Upper lobe of left lung (tissue), 6 donors: ENCODE data around the gene MYL12B. TPM values are rescaled to one million over a fixed set of nuclear protein-coding genes. Genes with fewer than 3 reads are reported as not detected.

Source experiments
- ATAC-seq, 2 donors: fragments of 200-7000 bp; cut with Tn5 transposase; one replicate each; pipeline ENCODE4 v1.9.1; 2022; ENCODE audit warnings: mild to moderate bottlenecking in 2 of 2, moderate library complexity in 2 of 2; ENCODE audit not compliant: low FRiP score in 2 of 2
- DNase-seq, 2 donors: peaks; one replicate each; pipeline ENCODE4 v3.0.0-alpha.2; 2019 to 2020
- H3K27ac ChIP-seq, 4 donors: fragments of 200-600 bp; sonication (generic); one replicate each; pipeline ENCODE4 v1.5.1; 2016 to 2019
- H3K27me3 ChIP-seq, 4 donors: fragments of 200-600 bp; sonication (generic); one replicate each; pipeline ENCODE4 v1.5.1; 2017 to 2019
- H3K36me3 ChIP-seq, 4 donors: fragments of 200-600 bp; sonication (generic); one replicate each; pipeline ENCODE4 v1.5.1; 2016 to 2019
- H3K4me1 ChIP-seq, 4 donors: fragments of 200-600 bp; sonication (generic); one replicate each; pipeline ENCODE4 v1.5.1; 2018 to 2019
- H3K4me3 ChIP-seq, 4 donors: fragments of 200-600 bp; sonication (generic); one replicate each; pipeline ENCODE4 v1.5.1; 2017 to 2019; ENCODE audit warnings: mild to moderate bottlenecking in 2 of 4, moderate library complexity in 1 of 4
- H3K9me3 ChIP-seq, 4 donors: fragments of 200-600 bp; sonication (generic); one replicate each; pipeline ENCODE4 v1.5.1; 2018 to 2019
- CTCF ChIP-seq, 6 experiments: fragments of 450-650 bp in 4 of 6; fragments of 200-600 bp in 2 of 6; sonication (generic) in 2 of 6; IDR thresholded peaks; one replicate each; pipeline ENCODE4 v1.5.1; 2016 to 2019; ENCODE audit warnings: antibody characterized with exemption in 6 of 6
- EP300 ChIP-seq, 4 donors: sonication (generic); formaldehyde crosslinking; IDR thresholded peaks; one replicate each; pipeline ENCODE4 v1.5.1; 2017; ENCODE audit warnings: antibody characterized with exemption in 4 of 4, control low read depth in 2 of 4
- POLR2A ChIP-seq, 4 donors: fragments of 450-650 bp; IDR thresholded peaks; one replicate each; pipeline ENCODE4 v1.5.1; 2016 to 2017; ENCODE audit warnings: antibody characterized with exemption in 4 of 4, mild to moderate bottlenecking in 2 of 4
- POLR2AphosphoS5 ChIP-seq, 2 donors: sonication (generic); formaldehyde crosslinking; IDR thresholded peaks; one replicate each; pipeline ENCODE4 v1.5.1; 2017; ENCODE audit warnings: antibody characterized with exemption in 2 of 2
- WGBS, 2 donors: methylation state at CpG; one replicate each; pipeline ENCODE4 v1.1.5; 2017 to 2018; 5-methylcytosine and 5-hydroxymethylcytosine counted together
- total RNA-seq, 6 donors: library from RNA; depleted of rRNA in 4 of 6; stranded (reverse); fragments of >200 nt in 4 of 6; gene quantifications; one replicate each; pipeline versions ENCODE4 v1.1.0 to v1.2.1, GENCODE V29; 2016 to 2021
- donor health status: DM: no; HTN: no; CAD: no; lungs with moderate emphysema.
- donor health status: DM: no; HTN: yes; CAD: no; lungs with severe emphysema.

The MYL12B gene
- total RNA-seq, 6 donors from 2014 or later = 93.2 to 451 (median 361) TPM

GRCh38 chr18:3236470-3236869 is 25.5 kb upstream of the MYL12B start:
- Histone ChIP-seq H3K27ac (no peak overlapping the region), H3K36me3 (no peaks in the 10 kb centered on the region), H3K4me3 (no peak overlapping the region), H3K27me3 (no peaks in the 10 kb centered on the region), H3K9me3 (no peaks in the 10 kb centered on the region), H3K4me1 (no peaks in the 10 kb centered on the region)
- no peak for TF ChIP-seq POLR2AphosphoS5 (IDR thresholded peaks at IDR 0.05)
- TF ChIP-seq POLR2A (IDR thresholded peaks at IDR 0.05) = no peak
- 74 to 81% methylated on average over 4 of the region's 4 CpGs for WGBS, 2 donors
- ATAC-seq (no peak), DNase-seq (no peak)

- DNase-seq (no peak), ATAC-seq (no peak)
- WGBS, 2 donors = 90 to 92% methylated on average over 2 of the region's 2 CpGs
- no peaks in the 10 kb centered on the region for H3K9me3 ChIP-seq
- no peaks in the 10 kb centered on the region for H3K4me1 ChIP-seq
- H3K27me3 ChIP-seq = no peaks in the 10 kb centered on the region
- no peak overlapping the region for H3K4me3 ChIP-seq
- TF ChIP-seq EP300 (IDR thresholded peaks at IDR 0.05) (no peak), POLR2AphosphoS5 (IDR thresholded peaks at IDR 0.05) (no peak)
- H3K36me3 ChIP-seq = no peaks in the 10 kb centered on the region
- no peak overlapping the region for H3K27ac ChIP-seq
Measured at GRCh38 chr18:3238742-3239141, 23.2 kb upstream of the MYL12B start.

GRCh38 chr18:3245185-3245564 is 16.8 kb upstream of the MYL12B start:
- peaks cover 17 to 33% (median 20%) of the 10 kb centered on the region in 4 donors for H3K4me1 ChIP-seq
- 86 to 95% methylated on average over 1 of the region's 1 CpG for WGBS, 2 donors
- peak overlapping the region in 2 of 4 donors; percentile 73 to 84 for H3K4me3 ChIP-seq
- peak overlapping the region in 1 of 4 donors; percentile 100 for H3K27ac ChIP-seq
- H3K27me3 ChIP-seq = no peaks in the 10 kb centered on the region
- TF ChIP-seq POLR2AphosphoS5 (IDR thresholded peaks at IDR 0.05) (no peak), EP300 (IDR thresholded peaks at IDR 0.05) (no peak), CTCF (IDR thresholded peaks at IDR 0.05) (no peak), POLR2A (IDR thresholded peaks at IDR 0.05) (no peak)
- DNase-seq = no peak
- ATAC-seq = no peak
- no peaks in the 10 kb centered on the region for H3K9me3 ChIP-seq
- peaks cover 0 to 11% (median 0%) of the 10 kb centered on the region in 4 donors for H3K36me3 ChIP-seq

- peak; percentile 87 to 94 for ATAC-seq
Measured at GRCh38 chr18:3245853-3246634, 15.9 kb upstream of the MYL12B start.

GRCh38 chr18:3246635-3247239 is 15.2 kb upstream of the MYL12B start:
- Histone ChIP-seq H3K4me3 (peak overlapping the region; percentile 31 to 96 (median 78)), H3K4me1 (peaks cover 31 to 46% (median 34%) of the 10 kb centered on the region in 4 donors), H3K27ac (peak overlapping the region; percentile 97 to 100 (median 100)), H3K36me3 (peaks cover 0 to 15% (median 0%) of the 10 kb centered on the region in 4 donors), H3K27me3 (no peaks in the 10 kb centered on the region), H3K9me3 (no peaks in the 10 kb centered on the region)
- WGBS, 2 donors = 21 to 32% methylated on average over 23 of the region's 23 CpGs
- ATAC-seq (peak in 1 of 2 donors; percentile 22), DNase-seq (peak in 1 of 2 donors; percentile 52)
- TF ChIP-seq POLR2A (IDR thresholded peaks at IDR 0.05) (peak in 1 of 4 donors; percentile 15), POLR2AphosphoS5 (IDR thresholded peaks at IDR 0.05) (no peak), EP300 (IDR thresholded peaks at IDR 0.05) (peak in 2 of 4 donors; percentile 33 to 48), CTCF (IDR thresholded peaks at IDR 0.05) (no peak)

More at GRCh38 chr18:3245853-3246634, 15.9 kb upstream of the MYL12B start:
- H3K27ac ChIP-seq = peak overlapping the region; percentile 97 to 100 (median 100)
- no peaks in the 10 kb centered on the region for H3K9me3 ChIP-seq
- H3K36me3 ChIP-seq = peaks cover 0 to 15% (median 0%) of the 10 kb centered on the region in 4 donors
- TF ChIP-seq POLR2A (IDR thresholded peaks at IDR 0.05) (peak in 1 of 4 donors; percentile 17), EP300 (IDR thresholded peaks at IDR 0.05) (peak in 1 of 4 donors; percentile 7), POLR2AphosphoS5 (IDR thresholded peaks at IDR 0.05) (peak; percentile 36 to 38), CTCF (IDR thresholded peaks at IDR 0.05) (peak; percentile 93 to 98 (median 96))
- peak; percentile 88 to 96 for DNase-seq
- peak overlapping the region in 3 of 4 donors; percentile 73 to 96 (median 84) for H3K4me3 ChIP-seq
- 5 to 8% methylated on average over 29 of the region's 29 CpGs for WGBS, 2 donors
- peaks cover 24 to 39% (median 28%) of the 10 kb centered on the region in 4 donors for H3K4me1 ChIP-seq
- no peaks in the 10 kb centered on the region for H3K27me3 ChIP-seq
